SHP77 (cell line): ENCODE data around the gene PHACTR1.

Source experiments
- DNase-seq, 2 experiments: peaks; one replicate each; lab custom pipeline; 2025; lab: John Stamatoyannopoulos, UW

PHACTR1 gene

GRCh38 chr6:13287104-13287503 is 570.5 kb downstream of the PHACTR1 start:
- no peak for DNase-seq

GRCh38 chr6:13288481-13288880 is 571.9 kb downstream of the PHACTR1 start:
- no peak for DNase-seq

GRCh38 chr6:13288969-13289391 is 572.4 kb downstream of the PHACTR1 start:
- no peak for DNase-seq

GRCh38 chr6:13289789-13290318 is 573.3 kb downstream of the PHACTR1 start:
- no peak for DNase-seq

GRCh38 chr6:13290335-13290734 is 573.8 kb downstream of the PHACTR1 start:
- DNase-seq = no peak

GRCh38 chr6:13292774-13293173 is 576.2 kb downstream of the PHACTR1 start:
- no peak for DNase-seq

- DNase-seq = no peak
Observed at GRCh38 chr6:13294499-13295069, 578.0 kb downstream of the PHACTR1 start.

- DNase-seq = no peak
Observed at GRCh38 chr6:13295576-13295975, 579.0 kb downstream of the PHACTR1 start.

GRCh38 chr6:13296536-13296997 is 580.0 kb downstream of the PHACTR1 start:
- no peak for DNase-seq

GRCh38 chr6:13297391-13297790 is 580.8 kb downstream of the PHACTR1 start:
- DNase-seq = no peak

- no peak for DNase-seq
Observed at GRCh38 chr6:13298446-13298845, 581.9 kb downstream of the PHACTR1 start.

GRCh38 chr6:13299403-13299821 is 582.8 kb downstream of the PHACTR1 start:
- DNase-seq = no peak

GRCh38 chr6:13299918-13300317 is 583.4 kb downstream of the PHACTR1 start:
- no peak for DNase-seq

GRCh38 chr6:13300643-13301590 is 584.4 kb downstream of the PHACTR1 start:
- no peak for DNase-seq

GRCh38 chr6:13302291-13302690 is 585.7 kb downstream of the PHACTR1 start:
- no peak for DNase-seq

GRCh38 chr6:13302751-13303667 is 586.4 kb downstream of the PHACTR1 start:
- no peak for DNase-seq

GRCh38 chr6:13303668-13304017 is 587.1 kb downstream of the PHACTR1 start:
- no peak for DNase-seq

- DNase-seq = no peak
Observed at GRCh38 chr6:13304101-13304500, 587.5 kb downstream of the PHACTR1 start.

- DNase-seq = no peak
Observed at GRCh38 chr6:13304580-13305260, 588.2 kb downstream of the PHACTR1 start.

- DNase-seq = no peak
Observed at GRCh38 chr6:13305288-13305687, 588.7 kb downstream of the PHACTR1 start.

GRCh38 chr6:13305791-13306190 is 589.2 kb downstream of the PHACTR1 start:
- DNase-seq = no peak
